AG04450 (cell line): ENCODE measurements around the gene SPAG16. TPM values are rescaled to one million over a fixed set of nuclear protein-coding genes. Genes with fewer than 3 reads are reported as not detected.

ENCODE experiments used
- CTCF ChIA-PET: fragments of 300-600, 350-600 bp; formaldehyde crosslinking; extraction: SDS; loops from one replicate; lab custom pipeline; 2022; ENCODE audit warnings: antibody characterized with exemption, inconsistent platforms; lab: Charles Lee
- POLR2A ChIA-PET: fragments of 350-600 bp; formaldehyde crosslinking; extraction: SDS; loops from one replicate; lab custom pipeline; 2021; ENCODE audit warnings: antibody characterized with exemption, inconsistent platforms; lab: Yijun Ruan, JAX
- DNase-seq: peaks from one replicate; pipeline ENCODE4 v3.0.0-alpha.2; 2011; ENCODE audit warnings: low read depth, low spot score
- H3K27ac ChIP-seq: one replicate; pipeline ENCODE4 v1.5.1; 2012; ENCODE audit warnings: low read depth, low read length, control low read depth
- H3K27me3 ChIP-seq: one replicate; pipeline ENCODE4 v1.6.0; 2012; ENCODE audit warnings: low read length; ENCODE audit not compliant: control insufficient read depth, insufficient read depth
- H3K4me3 ChIP-seq: 2 replicates; pipeline ENCODE4 v1.5.1; 2011; ENCODE audit warnings: mild to moderate bottlenecking, low read depth, low read length, control low read depth
- H3K9me3 ChIP-seq: 2 replicates; pipeline ENCODE4 v1.5.1; 2012; ENCODE audit warnings: low read length; ENCODE audit not compliant: control insufficient read depth, insufficient read depth
- polyA plus RNA-seq: library from polyadenylated mRNA; depleted of rRNA; stranded (reverse); fragments of >200 nt; gene quantifications from 2 replicates; pipeline ENCODE4 v1.2.3, GENCODE V29; 2011
- TF ChIP-seq, protein P1 (sequence below): IDR thresholded peaks from 2 replicates; pipeline ENCODE4 v1.5.1; 2011; ENCODE audit warnings: low read depth, low read length, control low read depth, inconsistent platforms

Gene SPAG16
- polyA plus RNA-seq, 1 experiment = 28.1 TPM

- POLR2A ChIA-PET = no interaction called here
- Histone ChIP-seq H3K9me3 (no peaks in the 10 kb centered on the region), H3K27ac (no peak overlapping the region), H3K27me3 (no peaks in the 10 kb centered on the region), H3K4me3 (no peak overlapping the region)
- CTCF ChIA-PET = no interaction called here
- TF ChIP-seq, protein P1, sequence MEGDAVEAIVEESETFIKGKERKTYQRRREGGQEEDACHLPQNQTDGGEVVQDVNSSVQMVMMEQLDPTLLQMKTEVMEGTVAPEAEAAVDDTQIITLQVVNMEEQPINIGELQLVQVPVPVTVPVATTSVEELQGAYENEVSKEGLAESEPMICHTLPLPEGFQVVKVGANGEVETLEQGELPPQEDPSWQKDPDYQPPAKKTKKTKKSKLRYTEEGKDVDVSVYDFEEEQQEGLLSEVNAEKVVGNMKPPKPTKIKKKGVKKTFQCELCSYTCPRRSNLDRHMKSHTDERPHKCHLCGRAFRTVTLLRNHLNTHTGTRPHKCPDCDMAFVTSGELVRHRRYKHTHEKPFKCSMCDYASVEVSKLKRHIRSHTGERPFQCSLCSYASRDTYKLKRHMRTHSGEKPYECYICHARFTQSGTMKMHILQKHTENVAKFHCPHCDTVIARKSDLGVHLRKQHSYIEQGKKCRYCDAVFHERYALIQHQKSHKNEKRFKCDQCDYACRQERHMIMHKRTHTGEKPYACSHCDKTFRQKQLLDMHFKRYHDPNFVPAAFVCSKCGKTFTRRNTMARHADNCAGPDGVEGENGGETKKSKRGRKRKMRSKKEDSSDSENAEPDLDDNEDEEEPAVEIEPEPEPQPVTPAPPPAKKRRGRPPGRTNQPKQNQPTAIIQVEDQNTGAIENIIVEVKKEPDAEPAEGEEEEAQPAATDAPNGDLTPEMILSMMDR = no peak
- no peak for DNase-seq
Measured at GRCh38 chr2:214261683-214262082, 977.4 kb downstream of the SPAG16 start.

GRCh38 chr2:214264171-214264570 is 979.9 kb downstream of the SPAG16 start:
- POLR2A ChIA-PET = no interaction called here
- TF ChIP-seq, protein P1 = no peak
- Histone ChIP-seq H3K27me3 (no peaks in the 10 kb centered on the region), H3K9me3 (no peaks in the 10 kb centered on the region), H3K4me3 (no peak overlapping the region), H3K27ac (no peak overlapping the region)
- CTCF ChIA-PET = no interaction called here
- DNase-seq = no peak

DNA sequence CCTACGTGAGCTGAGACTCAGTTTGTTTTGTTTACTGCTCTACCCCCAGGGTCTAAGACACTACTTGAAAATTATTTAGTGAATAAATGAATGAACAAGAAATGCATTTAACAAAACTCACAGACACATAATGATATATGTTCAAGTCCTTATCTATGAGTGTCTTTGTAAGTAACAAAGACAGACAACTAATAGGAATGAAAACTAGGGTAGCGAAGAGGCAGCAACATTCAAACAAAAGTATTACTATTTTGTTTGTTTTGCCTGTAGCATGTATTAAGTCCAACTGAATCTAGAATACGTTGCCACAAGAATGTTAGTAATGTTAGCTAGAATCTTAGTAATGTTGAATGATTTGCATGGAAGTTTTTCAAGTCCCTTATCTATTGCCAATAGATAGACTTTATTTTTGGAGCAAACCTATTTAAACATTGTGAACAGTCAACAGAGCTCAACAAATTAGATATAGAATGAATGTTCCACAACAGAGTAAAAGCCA is 981.8 kb downstream of the SPAG16 start:
- DNase-seq = no peak
- ChIA-PET POLR2A (no interaction called here), CTCF (interaction anchor here (1.3 kb wide), 1 partner anchor 13 kb away, joined by 3 read pairs; no protein-coding TSS in a partner anchor)
- TF ChIP-seq, protein P1 = no peak
- Histone ChIP-seq H3K27me3 (no peaks in the 10 kb centered on the region), H3K4me3 (no peak overlapping the region), H3K27ac (no peak overlapping the region), H3K9me3 (no peaks in the 10 kb centered on the region)

GRCh38 chr2:214277880-214278279 is 993.6 kb downstream of the SPAG16 start:
- Histone ChIP-seq H3K9me3 (peaks cover 5% of the 10 kb centered on the region; the same call in 1 of the 2 replicates), H3K27ac (no peak overlapping the region), H3K4me3 (no peak overlapping the region), H3K27me3 (no peaks in the 10 kb centered on the region)
- TF ChIP-seq, protein P1 = no peak
- ChIA-PET POLR2A (no interaction called here), CTCF (interaction anchor here (1.4 kb wide), 1 partner anchor 12 kb away, joined by 3 read pairs; no protein-coding TSS in a partner anchor)
- DNase-seq = no peak

DNA sequence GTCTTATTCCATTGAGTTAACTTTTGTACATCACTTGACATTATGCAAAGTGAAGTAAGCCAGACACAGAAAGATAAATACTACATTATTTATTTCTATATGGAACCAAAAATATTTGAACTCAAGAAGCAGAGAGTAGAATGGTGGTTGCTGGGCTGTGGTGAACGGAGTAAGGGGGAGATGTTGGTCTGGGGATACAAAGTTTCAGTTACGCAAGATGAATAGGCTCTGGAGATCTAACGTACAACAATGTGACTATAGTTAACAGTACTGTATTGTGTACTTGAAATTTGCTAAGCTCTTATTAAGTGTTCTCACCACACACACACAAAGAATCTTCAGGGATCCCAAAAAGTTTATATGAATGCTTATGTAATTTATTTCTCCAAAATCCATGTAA is 1001.7 kb downstream of the SPAG16 start:
- Histone ChIP-seq H3K27ac (no peak overlapping the region), H3K27me3 (no peaks in the 10 kb centered on the region), H3K4me3 (no peak overlapping the region), H3K9me3 (no peaks in the 10 kb centered on the region)
- TF ChIP-seq, protein P1 = no peak
- POLR2A ChIA-PET = no interaction called here
- no peak for DNase-seq
- CTCF ChIA-PET = no interaction called here
